H4 (cell line): ENCODE results near the gene RASGEF1B. TPM values are rescaled to one million over a fixed set of nuclear protein-coding genes. Genes with fewer than 3 reads are reported as not detected.
"Not testable (repeated sequence)": the region's sequence is repeated elsewhere in the genome, so short reads cannot be mapped to it uniquely, and the experiment has no call there.

Experiments used
- DNase-seq: peaks from one replicate; pipeline ENCODE4 v3.0.0-alpha.2; 2015; ENCODE audit warnings: low spot score
- total RNA-seq: library from RNA; depleted of rRNA; stranded (reverse); fragments of >200 nt; shearing (Covaris generic); gene quantifications from 2 replicates; pipeline ENCODE4 v1.2.3, GENCODE V29; 2014

The RASGEF1B gene
- total RNA-seq, 1 experiment from 2014 or later = 1.1 TPM

DNA sequence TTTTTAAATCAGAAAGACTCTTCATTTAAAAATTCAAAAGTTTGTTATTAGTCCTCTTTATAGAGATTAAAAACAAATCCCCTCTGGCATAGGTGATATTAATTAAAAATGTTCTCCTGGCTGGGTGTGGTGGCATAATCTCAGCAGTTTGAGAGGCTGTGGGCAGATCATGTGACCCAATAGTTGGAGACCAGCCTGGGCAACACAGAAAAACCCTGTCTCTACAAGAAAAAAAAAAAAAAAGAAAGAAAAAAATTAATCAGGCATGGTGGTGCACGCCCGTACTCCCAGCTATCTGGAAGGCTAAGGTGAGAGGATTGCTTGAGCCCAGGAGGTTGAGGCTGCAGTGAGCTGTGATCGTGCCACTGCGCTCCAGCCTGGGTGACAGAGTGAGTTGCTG, 38.9 kb downstream of the RASGEF1B start:
- no peak for DNase-seq

DNA sequence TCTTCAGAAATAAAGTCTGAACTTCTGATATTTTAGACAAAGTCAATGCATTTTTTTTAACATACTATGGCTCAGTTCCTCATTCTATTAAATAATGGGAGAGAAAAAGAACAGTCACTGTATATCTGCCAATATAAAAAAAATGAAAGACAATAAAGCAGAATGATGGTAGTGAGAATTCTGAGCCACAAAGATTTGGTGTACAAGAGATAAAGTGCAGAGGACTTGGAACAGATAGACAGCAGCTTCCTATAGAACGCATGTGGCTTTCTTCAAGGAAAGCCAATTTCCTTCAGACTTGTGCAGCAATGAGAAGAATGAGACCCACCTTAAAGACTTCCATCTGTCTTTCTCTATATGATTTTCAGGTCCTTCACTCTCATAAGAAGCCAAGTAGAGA, 39.7 kb downstream of the RASGEF1B start:
- DNase-seq = no peak

GRCh38 chr4:81429607-81430006, 42.1 kb downstream of the RASGEF1B start:
- DNase-seq = no peak

- DNase-seq = no peak
These were observed 42.7 kb downstream of the RASGEF1B start for GRCh38 chr4:81429031-81429430.

DNA sequence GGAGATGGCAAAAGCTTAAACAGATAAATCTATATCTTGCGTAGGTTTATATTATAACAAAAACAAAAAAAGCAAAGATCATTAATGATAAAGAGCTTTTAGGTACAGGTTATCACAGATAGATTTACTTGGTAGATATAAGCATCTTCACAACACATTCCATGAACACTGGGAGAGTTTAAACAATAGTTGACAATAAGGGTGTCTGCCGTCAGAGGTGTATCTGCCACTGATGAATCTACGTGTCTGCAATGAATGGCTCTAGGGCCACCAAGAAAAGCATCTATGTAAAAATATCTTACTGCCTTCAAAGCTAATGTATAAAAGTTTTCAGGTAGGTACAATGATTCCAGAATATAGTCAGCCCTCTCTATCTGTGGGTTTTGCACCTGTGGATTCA, 43.7 kb downstream of the RASGEF1B start:
- DNase-seq = no peak

- DNase-seq = no peak
These were observed 44.3 kb downstream of the RASGEF1B start for GRCh38 chr4:81427344-81427821.

DNA sequence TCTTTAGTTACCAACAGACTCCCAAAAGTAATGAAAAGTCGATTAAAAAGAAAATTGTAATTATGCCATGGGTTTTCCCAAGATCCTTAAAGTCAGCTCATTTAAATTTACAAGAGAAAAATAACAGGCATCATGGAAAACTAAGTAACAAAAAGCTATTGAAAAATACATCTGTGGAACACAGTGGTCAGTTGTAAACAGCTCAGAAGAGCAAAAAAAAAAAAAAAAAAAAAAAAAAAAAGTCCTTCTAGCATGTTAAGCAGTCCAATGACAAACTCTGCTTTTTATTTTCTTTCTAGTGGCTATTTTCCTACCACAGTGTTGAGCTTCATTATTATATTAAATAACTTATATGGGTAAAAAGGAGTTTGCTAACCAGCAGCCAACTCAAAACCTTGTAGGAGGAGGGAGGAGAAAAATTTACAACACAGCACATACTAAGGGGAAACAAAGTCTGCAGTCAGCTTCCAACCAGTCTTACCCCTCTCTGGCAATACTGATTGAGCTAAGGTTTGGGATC, 44.9 kb downstream of the RASGEF1B start:
- no peak for DNase-seq

DNA sequence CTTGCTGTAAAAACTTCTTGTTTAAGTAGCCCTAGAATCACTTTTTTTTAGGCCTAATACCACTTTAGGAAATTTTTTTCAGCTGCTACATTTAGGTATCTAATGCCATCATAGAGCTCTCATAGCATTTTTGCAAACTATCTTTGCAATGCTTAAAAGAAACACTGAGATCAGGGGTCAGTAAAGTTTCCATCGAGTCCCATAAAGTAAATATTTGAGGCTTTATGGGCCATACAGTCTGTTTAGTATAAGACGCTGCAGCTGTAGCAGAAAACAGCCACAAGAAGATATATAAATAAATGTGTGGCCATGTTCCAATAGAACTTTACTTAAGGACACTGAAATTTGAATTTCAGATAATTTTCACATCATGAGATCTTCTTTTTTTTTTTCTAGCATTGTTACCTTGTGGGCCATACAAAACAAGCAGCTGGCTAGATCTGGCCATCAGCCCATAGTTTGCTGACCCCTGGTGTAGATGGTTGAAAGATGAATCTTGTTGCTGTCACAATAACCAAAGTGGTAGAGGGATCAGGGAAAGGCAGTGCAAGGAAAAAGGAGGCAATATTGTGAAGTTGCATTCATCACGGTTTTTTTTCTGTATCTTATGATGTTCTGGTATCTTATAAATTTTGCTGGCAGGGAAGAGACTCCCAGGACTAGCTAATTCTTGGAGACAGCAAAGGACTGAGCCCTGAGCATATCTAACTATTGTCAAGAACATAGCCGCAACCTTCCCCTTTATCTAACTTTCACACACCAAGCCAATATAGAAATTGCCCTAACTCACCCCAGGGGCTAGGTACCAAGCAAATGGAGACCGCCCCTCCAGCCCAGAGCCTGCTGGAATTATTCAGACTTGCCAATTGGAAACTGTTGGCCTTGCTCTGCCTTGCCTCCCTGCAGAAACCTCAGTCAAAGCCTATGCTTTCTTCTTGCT, 46.6 kb downstream of the RASGEF1B start:
- DNase-seq = no peak

DNA sequence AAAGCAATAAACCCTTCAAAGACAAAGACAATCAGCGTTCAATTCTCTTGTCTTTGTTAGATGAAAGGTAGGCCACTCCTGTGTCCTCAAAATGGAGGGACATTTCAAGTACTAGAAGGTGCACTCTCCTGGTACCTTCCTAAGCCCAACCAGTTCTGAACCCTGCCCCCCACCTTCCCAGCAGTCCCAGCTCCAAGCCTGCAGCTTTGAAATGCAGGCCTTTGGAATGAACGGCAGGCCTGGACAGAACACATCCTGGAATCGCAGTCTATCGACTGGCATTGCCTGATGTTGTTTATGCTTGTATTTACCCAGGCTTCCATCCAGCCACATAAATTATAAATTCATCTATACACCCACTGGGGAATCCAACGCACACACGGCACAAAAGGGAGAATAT, 47.4 kb downstream of the RASGEF1B start:
- DNase-seq = no peak

DNA sequence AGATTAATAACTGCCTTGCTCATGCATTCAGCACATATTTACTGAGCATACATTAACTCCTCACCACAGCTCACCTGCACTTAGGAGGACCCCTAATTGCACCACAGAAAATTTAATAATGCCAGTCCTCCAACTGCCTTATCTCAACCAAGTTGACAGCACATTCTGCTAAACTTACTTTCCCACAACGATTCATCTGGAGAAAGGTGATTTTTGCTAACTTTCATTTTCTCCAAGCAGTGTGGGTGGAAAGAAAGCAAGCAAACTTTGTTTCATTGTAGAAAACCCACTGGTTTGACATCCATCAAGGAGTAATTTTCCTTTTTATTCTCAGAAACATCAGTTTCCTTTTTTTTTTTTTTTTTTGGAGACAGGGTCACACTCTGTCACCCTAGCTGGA, 49.1 kb downstream of the RASGEF1B start:
- DNase-seq = no peak

- DNase-seq = peak; percentile 61
These were observed 50.1 kb downstream of the RASGEF1B start for GRCh38 chr4:81421346-81422218.

DNA sequence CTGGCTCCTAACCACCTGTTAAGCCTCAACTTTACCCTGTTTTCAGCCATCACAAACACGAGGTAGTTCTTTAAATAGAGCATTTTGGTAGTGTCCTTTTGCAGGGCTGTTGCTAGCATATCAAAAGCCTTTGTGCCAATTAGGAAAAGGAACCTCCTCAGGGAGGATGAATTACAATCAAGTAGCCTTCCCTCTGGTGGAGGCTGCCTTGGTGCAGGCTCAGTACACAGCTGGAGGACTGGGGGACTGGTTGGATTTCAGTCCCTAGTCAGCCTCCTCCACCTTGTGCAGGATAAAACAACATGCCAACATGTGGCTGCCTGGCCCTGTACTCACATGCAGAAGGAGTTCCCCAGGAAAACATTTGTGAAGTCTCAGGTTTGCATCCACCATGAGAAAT, 53.1 kb downstream of the RASGEF1B start:
- no peak for DNase-seq

DNA sequence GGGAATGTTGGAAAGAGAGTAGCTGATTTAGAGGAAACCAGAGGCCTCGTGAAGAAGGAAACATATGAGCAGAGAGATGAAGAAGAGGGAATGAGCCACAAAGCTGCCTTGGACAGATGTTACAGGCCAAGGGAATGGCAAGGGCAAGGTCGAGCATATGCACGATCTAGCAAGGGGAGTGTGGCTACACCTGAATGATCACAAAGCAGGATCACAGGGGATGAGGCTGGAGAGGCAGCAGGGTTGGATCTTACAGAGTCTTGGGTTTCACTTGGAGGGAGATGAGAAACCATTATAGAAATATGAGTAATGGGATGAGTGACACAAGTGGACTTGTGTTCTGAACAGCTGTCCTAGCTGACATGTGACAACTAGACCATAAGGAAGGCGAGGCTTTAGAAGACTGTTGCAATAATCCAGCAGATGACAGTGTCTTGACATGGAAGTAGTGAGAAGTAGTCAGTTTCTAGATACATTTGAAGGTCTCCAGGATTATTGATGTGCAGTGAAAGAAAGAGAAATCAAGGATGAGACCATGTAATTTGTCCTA, 58.7 kb downstream of the RASGEF1B start:
- DNase-seq = no peak

- DNase-seq = no peak
These were observed 61.0 kb downstream of the RASGEF1B start for GRCh38 chr4:81410680-81411079.

GRCh38 chr4:81409836-81410235, 61.9 kb downstream of the RASGEF1B start:
- no peak for DNase-seq

DNA sequence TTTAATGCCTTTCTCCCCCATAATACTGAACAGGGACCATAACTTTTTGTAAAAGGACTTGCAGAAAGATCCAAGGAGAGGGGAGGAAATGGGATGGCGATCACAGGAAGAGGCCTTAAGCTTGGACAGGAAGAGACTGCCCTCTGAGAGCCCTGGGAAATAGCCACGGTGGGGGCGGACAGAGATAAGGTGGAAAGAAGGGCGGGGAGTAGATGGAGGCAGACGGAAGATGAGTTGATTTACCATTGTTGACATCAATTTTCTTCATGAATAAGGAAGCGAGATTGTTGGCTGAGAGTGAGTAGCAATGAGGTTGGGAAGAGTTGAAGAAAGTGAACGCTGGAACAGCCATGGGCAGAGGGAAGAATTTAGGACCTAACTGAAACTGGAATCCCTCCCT, 63.4 kb downstream of the RASGEF1B start:
- DNase-seq = no peak

- no peak for DNase-seq
These were observed 64.0 kb downstream of the RASGEF1B start for GRCh38 chr4:81407726-81408125.

DNA sequence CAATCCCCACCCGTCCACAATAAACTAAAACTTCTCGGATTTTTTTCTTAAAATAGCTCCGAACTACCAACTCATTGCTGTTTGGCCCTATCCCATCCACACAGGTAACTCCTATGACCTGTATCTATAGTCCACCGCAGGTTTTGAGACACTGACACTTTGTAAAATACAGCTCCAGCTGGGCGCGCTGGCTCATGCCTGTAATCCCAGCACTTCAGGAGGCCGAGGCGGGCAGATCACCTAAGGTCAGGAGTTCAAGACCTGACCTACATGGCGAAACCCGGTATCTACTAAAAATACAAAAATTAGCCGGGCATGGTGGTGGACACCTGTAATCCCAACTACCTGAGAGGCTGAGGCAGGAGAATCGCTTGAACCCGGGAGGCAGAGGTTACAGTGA, 65.2 kb downstream of the RASGEF1B start:
- DNase-seq = not testable (repeated sequence)

DNA sequence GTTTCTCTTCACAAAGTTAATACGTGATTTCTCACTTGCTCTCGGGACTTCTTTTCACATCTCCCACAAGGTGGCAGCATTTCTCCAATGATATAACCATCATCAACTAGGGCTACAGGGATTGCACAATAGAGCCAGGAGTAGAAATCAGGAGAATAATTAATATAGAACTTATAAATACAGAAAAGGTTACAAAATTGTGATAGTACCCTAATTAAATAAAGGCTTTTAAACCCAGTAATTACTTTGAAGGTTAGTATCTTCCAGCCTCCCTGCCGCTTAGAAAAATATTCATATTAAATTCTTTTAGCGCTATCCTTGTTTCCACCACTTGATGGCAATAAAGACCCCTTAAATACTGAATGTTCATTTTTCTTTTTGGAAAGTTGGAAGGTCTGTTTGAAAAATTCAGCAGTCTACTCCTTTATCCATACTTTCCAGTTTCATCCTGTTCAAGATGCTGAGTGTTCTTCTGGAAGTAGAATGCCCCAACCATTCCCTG, 65.8 kb downstream of the RASGEF1B start:
- DNase-seq = peak; percentile 78

DNA sequence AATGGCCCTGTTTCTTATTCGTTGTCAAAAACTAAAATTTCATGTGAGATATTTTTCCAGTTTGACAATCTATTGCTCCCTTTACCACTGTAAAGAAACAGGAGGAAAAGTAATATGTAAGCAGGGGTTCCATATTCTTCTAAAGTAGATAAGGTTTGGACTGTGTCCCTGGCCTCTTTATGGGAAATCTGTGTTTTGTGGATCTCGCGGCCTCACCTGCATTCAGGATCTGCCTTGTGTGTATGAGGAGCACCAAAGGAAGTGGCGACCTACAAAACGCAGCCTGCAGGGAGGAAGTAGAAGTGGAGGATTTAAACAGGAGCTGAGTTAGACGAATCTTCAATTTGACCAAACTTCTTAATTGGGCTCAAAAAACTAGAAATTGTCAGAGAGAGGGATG, 67.0 kb downstream of the RASGEF1B start:
- no peak for DNase-seq

DNA sequence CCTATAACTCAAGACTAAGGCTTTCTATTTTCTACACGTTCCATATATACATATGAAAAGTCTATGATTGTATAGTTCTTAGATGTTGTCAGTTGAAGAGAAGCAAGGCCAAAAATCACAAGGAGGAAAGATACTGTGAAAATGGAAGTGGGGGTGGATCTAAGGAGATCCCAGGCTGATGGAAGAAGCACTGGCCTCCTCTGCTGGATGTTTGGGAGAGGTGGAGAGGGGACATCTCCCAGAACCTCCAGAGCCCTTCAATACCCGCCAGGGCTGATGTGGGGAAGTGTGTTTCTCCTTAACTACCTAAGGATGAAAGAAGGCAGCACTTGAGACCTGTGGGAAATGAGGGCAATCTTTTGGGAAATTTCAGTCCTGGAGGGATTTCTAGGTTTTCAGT, 67.4 kb downstream of the RASGEF1B start:
- no peak for DNase-seq
